Trophoblast cell (in vitro differentiated cells and primary cell): Measurements from ENCODE around the gene STIMATE.

Source experiments
- DNase-seq, 2 donors: peaks; one replicate each; pipeline ENCODE4 v3.0.0-alpha.2; 2016
- H2AFZ ChIP-seq: 2 replicates; pipeline ENCODE4 v1.6.1; 2013; ENCODE audit warnings: low read length, moderate library complexity, mild to moderate bottlenecking; ENCODE audit not compliant: insufficient read depth, poor library complexity
- H2AK5ac ChIP-seq: 2 replicates; pipeline ENCODE4 v1.6.1; 2013; ENCODE audit warnings: mild to moderate bottlenecking, low read length
- H2BK120ac ChIP-seq: 2 replicates; pipeline ENCODE4 v1.6.1; 2013; ENCODE audit warnings: low read length, mild to moderate bottlenecking, moderate library complexity; ENCODE audit not compliant: insufficient read depth, poor library complexity
- H2BK12ac ChIP-seq: 2 replicates; pipeline ENCODE4 v1.6.1; 2013; ENCODE audit warnings: mild to moderate bottlenecking, low read length, moderate library complexity
- H2BK5ac ChIP-seq: 2 replicates; pipeline ENCODE4 v1.6.1; 2013; ENCODE audit warnings: low read length, low read depth, moderate library complexity, mild to moderate bottlenecking; ENCODE audit not compliant: poor library complexity
- H3K14ac ChIP-seq: 2 replicates; pipeline ENCODE4 v1.6.1; 2013; ENCODE audit warnings: mild to moderate bottlenecking, low read length
- H3K18ac ChIP-seq: 2 replicates; pipeline ENCODE4 v1.6.1; 2013; ENCODE audit warnings: mild to moderate bottlenecking, low read length
- H3K23ac ChIP-seq: 2 replicates; pipeline ENCODE4 v1.6.1; 2013; ENCODE audit warnings: low read length
- H3K27ac ChIP-seq: 2 replicates; pipeline ENCODE4 v1.5.1; 2013; ENCODE audit warnings: low read depth, mild to moderate bottlenecking, inconsistent platforms, low read length, moderate library complexity
- H3K27me3 ChIP-seq: 2 replicates; pipeline ENCODE4 v1.6.1; 2013; ENCODE audit warnings: inconsistent platforms, mild to moderate bottlenecking, low read length, moderate library complexity; ENCODE audit not compliant: insufficient read depth
- H3K36me3 ChIP-seq, 2 experiments: 1 replicate in 1 of 2; 2 replicates in 1 of 2; pipeline ENCODE4 v1.6.1; 2013; ENCODE audit warnings: low read length in 2 of 2, mild to moderate bottlenecking in 2 of 2, moderate library complexity in 1 of 2; ENCODE audit not compliant: insufficient read depth in 2 of 2, control insufficient read depth in 1 of 2
- H3K4ac ChIP-seq: 2 replicates; pipeline ENCODE4 v1.6.1; 2013; ENCODE audit warnings: low read depth, mild to moderate bottlenecking, low read length, moderate library complexity
- H3K4me1 ChIP-seq, 2 experiments: 1 replicate in 1 of 2; 2 replicates in 1 of 2; pipeline ENCODE4 v1.6.1; 2013; ENCODE audit warnings: low read length in 2 of 2, mild to moderate bottlenecking in 2 of 2, moderate library complexity in 1 of 2; ENCODE audit not compliant: insufficient read depth in 2 of 2, control insufficient read depth in 1 of 2
- H3K4me2 ChIP-seq: 2 replicates; pipeline ENCODE4 v1.6.1; 2013; ENCODE audit warnings: inconsistent platforms, mild to moderate bottlenecking, low read length, moderate library complexity
- H3K4me3 ChIP-seq: 2 replicates; pipeline ENCODE4 v1.5.1; 2013; ENCODE audit warnings: mild to moderate bottlenecking, low read depth, low read length, inconsistent platforms
- H3K79me1 ChIP-seq: one replicate; pipeline ENCODE4 v1.6.1; 2013; ENCODE audit warnings: low read length
- H3K79me2 ChIP-seq: 2 replicates; pipeline ENCODE4 v1.6.1; 2013; ENCODE audit warnings: low read length, mild to moderate bottlenecking; ENCODE audit not compliant: control insufficient read depth, insufficient read depth, poor library complexity
- H3K9ac ChIP-seq: 2 replicates; pipeline ENCODE4 v1.6.1; 2013; ENCODE audit warnings: mild to moderate bottlenecking, low read length
- H3K9me3 ChIP-seq: 2 replicates; pipeline ENCODE4 v1.6.1; 2013; ENCODE audit warnings: low read depth, mild to moderate bottlenecking, control low read depth, inconsistent platforms, low read length; ENCODE audit not compliant: insufficient read depth
- H4K12ac ChIP-seq: 2 replicates; pipeline ENCODE4 v1.6.1; 2013; ENCODE audit warnings: low read depth, mild to moderate bottlenecking, low read length, moderate library complexity
- H4K8ac ChIP-seq: 2 replicates; pipeline ENCODE4 v1.6.1; 2013; ENCODE audit warnings: low read depth, mild to moderate bottlenecking, low read length, moderate library complexity
- H4K91ac ChIP-seq: one replicate; pipeline ENCODE4 v1.6.1; 2013; ENCODE audit warnings: low read depth, mild to moderate bottlenecking, low read length, moderate library complexity
- WGBS: extraction: QIAGEN DNeasy Blood & Tissue Kit; methylation state at CpG from one replicate; pipeline ENCODE4 v1.1.7; 2013; ENCODE audit warnings: missing lambda C conversion rate; ENCODE audit not compliant: insufficient read length, insufficient coverage; ENCODE audit errors: extremely low coverage; 5-methylcytosine and 5-hydroxymethylcytosine counted together

STIMATE gene

DNA sequence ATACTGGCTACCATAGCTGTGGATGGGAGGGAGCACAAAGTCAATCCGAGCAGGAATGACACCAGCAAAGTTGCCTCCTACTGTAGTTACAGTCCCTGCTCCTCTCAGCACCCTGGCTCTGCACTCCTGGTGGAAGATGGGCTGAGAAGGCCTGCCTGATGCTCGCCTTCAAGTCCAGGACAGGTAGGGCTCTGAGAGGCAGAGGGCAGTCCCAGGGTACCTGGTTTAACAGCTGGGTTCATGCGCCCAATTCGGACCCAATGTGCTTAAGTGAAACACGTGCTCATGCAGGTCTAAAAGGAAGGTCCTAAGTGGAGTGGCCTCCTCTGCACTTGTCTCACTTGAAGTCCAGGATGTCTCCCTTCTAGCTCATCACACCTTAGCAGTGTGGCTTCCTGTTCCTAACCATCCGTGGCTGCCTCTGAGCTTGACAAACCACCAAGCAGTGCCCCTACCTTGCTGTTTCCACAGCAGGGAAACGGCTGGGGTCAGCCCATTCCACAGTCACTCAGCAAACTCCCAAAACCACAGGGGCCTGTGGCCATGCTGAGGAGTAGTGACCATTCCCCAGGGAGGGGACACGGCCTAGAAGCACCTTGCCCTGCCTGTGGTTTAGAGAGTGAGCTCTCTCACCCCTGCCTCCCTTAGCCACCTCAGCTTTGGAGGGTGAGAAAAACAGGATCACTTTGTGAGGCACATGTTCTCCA is 58.6 kb downstream of the STIMATE start:
- Histone ChIP-seq H3K79me1 (no peaks in the 10 kb centered on the region), H3K4me1 (no peaks in the 10 kb centered on the region), H3K36me3 (peaks cover 2 to 9% of the 10 kb centered on the region in 2 experiments), H2AK5ac (no peak overlapping the region), H3K27me3 (no peaks in the 10 kb centered on the region), H2BK5ac (no peak overlapping the region), H2BK12ac (no peak overlapping the region), H4K91ac (no peak overlapping the region), H3K4me3 (no peak overlapping the region), H2AFZ (no peak overlapping the region), H4K12ac (no peak overlapping the region), H4K8ac (no peak overlapping the region), H3K4ac (no peak overlapping the region), H3K9me3 (no peaks in the 10 kb centered on the region), H3K23ac (no peak overlapping the region), H3K79me2 (no peaks in the 10 kb centered on the region), H2BK120ac (no peak overlapping the region), H3K18ac (no peak overlapping the region), H3K9ac (no peak overlapping the region), H3K14ac (no peak overlapping the region), H3K4me2 (no peak overlapping the region), H3K27ac (no peak overlapping the region)
- DNase-seq: no peak
- WGBS: no CpG with 5 or more reads among the region's 8 CpGs

GRCh38 chr3:52836986-52837385 is 60.4 kb downstream of the STIMATE start:
- Histone ChIP-seq H3K4ac (no peak overlapping the region), H3K79me1 (no peaks in the 10 kb centered on the region), H4K8ac (no peak overlapping the region), H3K4me1 (no peaks in the 10 kb centered on the region), H4K12ac (no peak overlapping the region), H3K4me2 (no peak overlapping the region), H3K4me3 (no peak overlapping the region), H3K27ac (no peak overlapping the region), H3K14ac (no peak overlapping the region), H4K91ac (no peak overlapping the region), H3K18ac (no peak overlapping the region), H3K27me3 (no peaks in the 10 kb centered on the region), H2BK12ac (no peak overlapping the region), H2AFZ (no peak overlapping the region), H2BK5ac (no peak overlapping the region), H2AK5ac (no peak overlapping the region), H3K36me3 (peaks cover 2 to 9% of the 10 kb centered on the region in 2 experiments), H3K23ac (no peak overlapping the region), H3K9ac (no peak overlapping the region), H3K79me2 (no peaks in the 10 kb centered on the region), H3K9me3 (no peaks in the 10 kb centered on the region), H2BK120ac (no peak overlapping the region)
- DNase-seq: no peak
- WGBS: no CpG with 5 or more reads among the region's 4 CpGs

DNA sequence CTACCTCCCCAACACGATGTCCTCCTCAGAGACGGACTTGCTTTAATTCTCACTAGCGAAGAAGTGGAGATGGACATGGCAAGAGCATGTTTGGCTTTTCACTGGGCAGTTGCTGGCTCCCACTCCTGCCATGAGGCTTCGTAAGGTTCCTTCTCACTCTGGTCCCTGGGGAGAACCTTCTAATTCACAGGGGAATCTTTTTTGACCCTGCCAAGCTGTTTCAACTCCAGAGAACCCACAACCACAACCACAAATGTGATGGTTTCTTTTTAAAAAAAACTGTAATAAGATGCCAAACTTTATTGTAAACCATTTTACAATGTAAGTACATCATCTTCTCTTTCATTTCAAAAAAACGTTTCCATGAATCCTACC is 60.9 kb downstream of the STIMATE start:
- Histone ChIP-seq H4K12ac (no peak overlapping the region), H2BK120ac (no peak overlapping the region), H3K4me2 (no peak overlapping the region), H3K9me3 (no peaks in the 10 kb centered on the region), H3K27me3 (no peaks in the 10 kb centered on the region), H3K14ac (no peak overlapping the region), H3K4me1 (no peaks in the 10 kb centered on the region), H3K4me3 (no peak overlapping the region), H2BK5ac (no peak overlapping the region), H3K79me1 (no peaks in the 10 kb centered on the region), H3K79me2 (no peaks in the 10 kb centered on the region), H3K9ac (no peak overlapping the region), H4K91ac (no peak overlapping the region), H2BK12ac (no peak overlapping the region), H2AFZ (no peak overlapping the region), H3K18ac (no peak overlapping the region), H3K4ac (no peak overlapping the region), H3K36me3 (peaks cover 2 to 7% of the 10 kb centered on the region in 2 experiments), H2AK5ac (no peak overlapping the region), H3K27ac (no peak overlapping the region), H4K8ac (no peak overlapping the region), H3K23ac (no peak overlapping the region)
- no CpG with 5 or more reads among the region's 5 CpGs for WGBS
- DNase-seq: no peak

DNA sequence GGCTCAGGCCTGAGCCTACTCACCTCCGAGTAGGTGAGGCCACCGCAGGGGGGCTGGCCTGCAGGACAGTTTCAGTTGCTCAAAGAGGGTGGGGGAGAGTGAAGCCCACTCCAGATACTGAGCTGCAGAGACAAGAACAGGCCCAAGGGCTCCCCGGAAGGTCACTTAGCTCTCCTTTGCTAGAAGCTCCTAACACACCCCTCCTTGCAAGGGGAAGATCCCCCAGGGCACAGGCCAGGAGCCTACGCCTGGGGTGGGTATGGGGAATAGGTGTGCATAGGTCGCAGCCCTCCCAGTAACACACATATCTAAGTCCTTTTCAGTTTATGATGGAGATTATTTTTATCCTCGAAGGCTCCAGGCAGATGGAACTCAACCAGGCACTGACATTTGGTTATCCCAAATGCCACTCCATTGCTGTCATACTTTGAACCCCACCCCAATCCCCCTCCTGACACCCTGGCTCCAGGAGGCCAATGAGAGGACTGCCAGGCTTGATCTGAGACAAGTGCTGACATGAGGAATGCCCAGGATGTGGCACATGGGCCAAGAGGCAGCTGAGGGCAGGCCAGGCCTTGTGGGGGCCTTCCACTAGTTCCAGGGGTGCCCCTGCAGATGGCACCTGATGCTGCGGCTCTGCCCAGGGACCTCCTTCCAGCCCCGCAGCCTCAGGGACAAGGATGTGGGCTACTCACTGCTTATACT is 61.4 kb downstream of the STIMATE start:
- no peaks in the 10 kb centered on the region for H3K79me2 ChIP-seq
- no peak overlapping the region for H2BK12ac ChIP-seq
- no peak overlapping the region for H3K4me3 ChIP-seq
- no peak overlapping the region for H2BK120ac ChIP-seq
- no peaks in the 10 kb centered on the region for H3K79me1 ChIP-seq
- no peak overlapping the region for H3K18ac ChIP-seq
- no peak overlapping the region for H3K4me2 ChIP-seq
- H3K27me3 ChIP-seq: no peaks in the 10 kb centered on the region
- no peaks in the 10 kb centered on the region for H3K4me1 ChIP-seq
- H4K12ac ChIP-seq: no peak overlapping the region
- no peak overlapping the region for H2AK5ac ChIP-seq
- no peak overlapping the region for H3K14ac ChIP-seq
- H3K9ac ChIP-seq: no peak overlapping the region
- no peak overlapping the region for H4K91ac ChIP-seq
- no peaks in the 10 kb centered on the region for H3K9me3 ChIP-seq
- WGBS: no CpG with 5 or more reads among the region's 8 CpGs
- no peak overlapping the region for H3K4ac ChIP-seq
- H3K23ac ChIP-seq: no peak overlapping the region
- H3K36me3 ChIP-seq: peaks cover under 1 to 6% of the 10 kb centered on the region in 2 experiments
- DNase-seq: no peak
- no peak overlapping the region for H4K8ac ChIP-seq
- H2BK5ac ChIP-seq: no peak overlapping the region
- H3K27ac ChIP-seq: no peak overlapping the region
- H2AFZ ChIP-seq: no peak overlapping the region
